Caki2 (cell line): ENCODE measurements around the gene CDK2. TPM values are rescaled to one million over a fixed set of nuclear protein-coding genes. Genes with fewer than 3 reads are reported as not detected.

ENCODE experiments used
- DNase-seq: peaks from one replicate; pipeline ENCODE4 v3.0.0-alpha.2; 2015; ENCODE audit warnings: low read depth
- in situ Hi-C: cut with HindIII; loops from 2 replicates; pipeline ENCODE4 v1.10.0; 2016; ENCODE audit warnings: low sequenced_read_pairs, low pct_unique_long_range_greater_than_20kb, mixed read lengths
- total RNA-seq: library from RNA; depleted of rRNA; stranded (reverse); fragments of >200 nt; shearing (Covaris generic); gene quantifications from 2 replicates; pipeline ENCODE4 v1.2.3, GENCODE V29; 2014; ENCODE audit warnings: low replicate concordance

The CDK2 gene
- total RNA-seq, 1 experiment from 2014 or later = 42.6 TPM

- no peak for DNase-seq
- in situ Hi-C loops = no loop called here
Measured at GRCh38 chr12:55933799-55934742, 32.6 kb upstream of the CDK2 start.

DNA sequence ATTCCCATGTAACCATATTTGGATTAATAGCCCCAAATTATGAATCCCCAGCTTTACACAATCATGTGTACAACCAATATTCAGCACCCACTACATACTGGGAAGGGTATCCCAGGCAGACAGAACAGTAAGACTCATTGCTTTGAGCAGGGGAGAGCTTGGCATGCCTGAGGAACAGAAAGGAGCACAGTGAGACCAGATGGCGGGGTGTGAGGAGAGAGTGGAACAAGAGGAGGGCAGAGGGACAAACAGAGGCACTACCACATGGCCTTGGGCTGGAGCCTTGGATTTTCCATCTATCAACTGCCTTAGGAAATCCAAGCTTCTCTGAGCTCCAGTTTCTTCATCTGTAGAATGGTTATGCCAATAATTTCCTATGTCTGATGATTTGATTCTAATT, 31.9 kb upstream of the CDK2 start:
- DNase-seq = no peak
- in situ Hi-C loops = no loop called here

- no peak for DNase-seq
- in situ Hi-C loops = no loop called here
Measured at GRCh38 chr12:55935738-55936151, 30.9 kb upstream of the CDK2 start.

DNA sequence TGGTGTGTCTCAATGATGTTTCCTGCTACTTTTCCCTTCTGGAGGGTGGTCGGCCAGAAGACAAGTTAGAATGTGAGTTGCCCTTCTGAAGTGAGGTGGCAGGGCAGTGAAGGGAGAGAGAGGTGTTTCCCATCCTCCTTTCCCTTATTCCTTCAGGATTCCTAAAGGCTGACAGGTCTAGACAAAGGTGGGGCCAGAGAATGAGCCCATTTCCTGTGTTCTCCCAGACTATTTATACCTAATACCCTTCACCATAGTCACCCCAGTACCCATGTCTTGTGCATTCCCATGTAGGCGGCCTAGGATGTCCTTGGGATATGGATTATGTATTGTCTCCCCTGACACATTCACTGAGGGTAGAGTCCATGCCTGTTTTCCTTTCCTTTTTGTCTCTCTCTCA, 28.6 kb upstream of the CDK2 start:
- DNase-seq = no peak
- in situ Hi-C loops = no loop called here

GRCh38 chr12:55938826-55939501, 27.7 kb upstream of the CDK2 start:
- no peak for DNase-seq
- in situ Hi-C loops = no loop called here

DNA sequence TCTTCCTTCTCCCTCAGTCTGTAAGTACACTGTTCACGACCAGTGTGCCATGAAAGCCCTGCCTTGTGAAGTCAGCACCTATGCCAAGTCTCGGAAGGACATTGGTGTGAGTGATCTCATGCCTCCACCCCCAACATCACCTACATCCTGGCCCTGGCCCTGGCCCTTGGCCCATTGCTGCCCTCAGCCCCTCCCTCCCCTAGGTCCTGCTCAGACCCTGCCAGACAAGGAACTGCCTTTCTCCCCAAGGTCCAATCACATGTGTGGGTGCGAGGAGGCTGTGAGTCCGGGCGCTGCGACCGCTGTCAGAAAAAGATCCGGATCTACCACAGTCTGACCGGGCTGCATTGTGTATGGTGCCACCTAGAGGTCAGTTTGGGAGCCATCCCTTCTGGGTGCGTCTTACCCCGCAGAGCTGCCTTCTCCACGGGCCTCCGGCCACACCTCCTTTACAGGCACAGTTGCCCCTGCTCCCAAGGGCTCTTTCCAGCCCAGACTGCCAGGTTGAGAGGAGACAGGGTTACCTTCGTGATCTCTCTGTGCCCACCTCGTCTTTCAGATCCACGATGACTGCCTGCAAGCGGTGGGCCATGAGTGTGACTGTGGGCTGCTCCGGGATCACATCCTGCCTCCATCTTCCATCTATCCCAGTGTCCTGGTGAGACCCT, 26.4 kb upstream of the CDK2 start:
- peak; percentile 81 for DNase-seq
- in situ Hi-C loops = no loop called here

- in situ Hi-C loops = no loop called here
- DNase-seq = no peak
Measured at GRCh38 chr12:55942055-55942454, 24.6 kb upstream of the CDK2 start.

- in situ Hi-C loops = no loop called here
- no peak for DNase-seq
Measured at GRCh38 chr12:55942577-55943136, 24.0 kb upstream of the CDK2 start.

DNA sequence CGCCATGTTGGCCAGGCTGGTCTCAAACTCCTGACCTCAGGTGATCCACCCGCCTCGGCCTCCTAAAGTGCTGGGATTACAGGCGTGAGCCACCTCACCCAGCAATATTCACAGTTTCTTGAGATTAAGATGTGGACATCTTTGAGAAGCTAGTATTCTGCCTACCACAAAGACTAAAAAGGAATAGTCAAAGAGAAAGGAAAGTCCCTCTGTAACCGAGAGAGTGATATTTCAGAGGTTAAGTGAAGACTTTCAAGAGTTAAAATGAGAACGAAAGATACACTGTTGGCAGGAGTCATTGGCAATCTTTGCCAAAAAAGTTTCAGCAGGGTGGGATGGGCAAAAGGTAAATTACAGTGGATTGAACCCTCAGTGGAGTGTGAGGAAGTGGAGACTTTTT, 20.1 kb upstream of the CDK2 start:
- in situ Hi-C loops = no loop called here

DNA sequence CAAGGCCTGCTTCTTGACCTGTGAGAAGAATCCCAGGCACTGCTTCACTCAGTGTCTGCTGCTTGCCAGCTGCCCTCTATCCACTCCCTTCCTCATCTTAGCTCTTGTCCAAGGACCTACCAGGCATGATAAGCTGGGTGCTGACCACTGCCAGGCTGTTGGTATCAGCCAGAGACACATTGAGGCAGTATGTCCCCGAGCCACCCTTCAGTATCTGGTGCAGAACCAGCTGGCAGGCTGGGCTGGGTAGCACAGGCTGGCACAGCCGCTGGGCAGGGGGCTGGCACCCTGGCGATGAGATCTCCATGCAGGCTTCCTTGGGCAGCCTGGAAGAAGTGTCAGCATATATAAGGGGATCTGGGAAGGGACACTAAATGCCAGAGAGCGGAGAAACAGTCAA, 11.3 kb upstream of the CDK2 start:
- no peak for DNase-seq
- in situ Hi-C loops = no loop called here

More for the DNA sequence above, 20.1 kb upstream of the CDK2 start:
- DNase-seq = no peak

GRCh38 chr12:55955800-55956508, 10.7 kb upstream of the CDK2 start:
- in situ Hi-C loops = no loop called here

DNA sequence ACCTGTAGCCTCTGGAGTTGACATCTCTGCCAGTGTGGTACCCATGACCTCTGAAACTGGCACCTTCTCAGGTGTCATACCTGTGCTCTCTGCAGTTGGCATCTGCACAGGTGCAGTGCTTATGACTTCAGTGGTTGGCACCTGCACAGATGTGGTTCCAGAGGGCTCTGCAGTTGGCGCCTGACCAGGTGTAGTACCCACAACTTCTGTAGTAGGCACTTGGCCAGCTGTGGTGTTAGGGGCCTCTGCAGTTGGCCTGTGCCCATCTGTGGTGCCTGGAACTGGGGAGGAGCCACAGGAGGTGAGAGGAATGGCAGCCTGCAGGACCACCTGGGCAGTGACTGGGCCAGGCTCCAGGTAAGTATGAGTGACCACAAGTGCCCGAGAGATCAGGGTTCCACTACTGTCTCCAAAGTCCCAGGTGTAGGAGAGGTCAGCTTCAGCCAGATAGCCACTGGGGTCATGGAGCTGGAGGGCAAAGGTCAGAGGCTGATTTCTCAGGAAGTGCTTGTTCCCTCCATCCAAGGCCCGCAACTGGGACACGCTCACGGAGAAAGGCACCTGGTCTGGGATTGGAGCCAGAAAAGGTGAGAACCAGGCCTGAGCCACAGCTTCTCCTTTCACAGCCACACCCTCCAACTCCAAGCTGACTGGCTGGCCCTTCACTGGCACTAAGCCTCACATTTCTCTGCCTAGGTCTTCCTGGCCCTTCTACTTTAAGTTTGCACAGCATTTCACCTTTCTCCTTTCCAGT, 9.3 kb upstream of the CDK2 start:
- DNase-seq = no peak
- in situ Hi-C loops = no loop called here

More at GRCh38 chr12:55955800-55956508, 10.7 kb upstream of the CDK2 start:
- peak; percentile 60 for DNase-seq

GRCh38 chr12:55963760-55964159, 2.9 kb upstream of the CDK2 start:
- in situ Hi-C loops = no loop called here
- no peak for DNase-seq

DNA sequence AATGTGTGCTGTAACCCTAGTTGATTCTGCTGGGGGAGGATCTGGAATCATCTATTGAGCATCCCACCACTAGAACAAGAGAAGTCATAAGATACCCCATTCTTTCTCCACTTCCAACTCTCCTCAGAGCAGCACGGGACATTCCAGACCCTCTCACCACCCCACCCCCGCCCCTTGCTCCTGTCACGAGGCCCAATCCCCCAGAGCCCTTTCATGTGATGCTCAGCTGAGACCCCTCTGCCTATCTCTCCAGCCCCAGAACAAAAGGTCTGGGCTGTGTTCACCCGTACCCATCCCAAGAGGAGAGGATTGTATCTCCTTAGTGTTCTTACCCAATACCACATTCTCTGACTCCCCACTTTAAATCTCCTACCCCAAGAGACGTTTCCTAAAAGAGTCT, 1.4 kb upstream of the CDK2 start:
- in situ Hi-C loops = no loop called here
- no peak for DNase-seq

DNA sequence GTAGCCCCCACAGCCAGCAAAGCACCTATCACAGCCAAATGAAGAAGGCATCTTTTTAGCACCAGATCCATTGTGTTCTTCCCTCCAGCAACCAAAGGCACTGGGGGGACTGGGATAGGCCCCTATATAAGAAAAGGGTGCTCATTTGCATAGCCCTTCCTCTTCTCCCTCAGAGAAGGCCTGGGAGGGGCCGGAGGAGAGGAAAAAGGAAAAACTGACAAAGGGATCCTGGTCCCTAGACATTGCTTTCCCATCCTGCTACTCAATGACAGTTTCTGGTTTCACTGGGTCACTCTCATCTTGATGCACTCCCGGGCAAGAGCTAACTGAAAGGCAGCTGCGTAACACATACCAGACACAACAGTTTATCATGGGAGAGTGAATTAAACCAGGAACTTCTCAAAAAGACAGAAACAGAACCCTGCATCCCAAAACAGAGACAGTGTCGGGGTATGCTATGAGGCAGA, 656 bp upstream of the CDK2 start, which contains the start of gene PMEL:
PMEL (minus strand) TSS at position 102 of the 467 bp plus-strand sequence; CDS start at position 71, 31 bp downstream.
- no peak for DNase-seq
- in situ Hi-C loops = no loop called here

GRCh38 chr12:55969356-55969755, 2.7 kb downstream of the CDK2 start:
- no peak for DNase-seq
- in situ Hi-C loops = no loop called here

DNA sequence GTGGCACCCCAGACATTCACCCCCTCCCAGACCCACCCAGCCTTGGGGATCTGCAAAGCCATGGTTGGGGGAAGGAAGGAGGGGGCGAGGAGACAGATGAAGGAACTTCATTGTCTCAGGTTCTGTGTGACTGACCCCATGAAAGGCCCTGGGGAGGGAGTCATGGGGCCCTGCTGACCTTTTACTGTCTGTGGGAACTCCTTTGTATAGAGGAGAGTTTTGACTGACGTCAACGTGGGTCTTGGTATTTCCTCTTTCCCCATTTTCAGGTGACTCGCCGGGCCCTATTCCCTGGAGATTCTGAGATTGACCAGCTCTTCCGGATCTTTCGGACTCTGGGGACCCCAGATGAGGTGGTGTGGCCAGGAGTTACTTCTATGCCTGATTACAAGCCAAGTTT, 4.1 kb downstream of the CDK2 start:
- DNase-seq = no peak
- in situ Hi-C loops = no loop called here
